Activated CD4-positive, CD25-positive, alpha-beta regulatory T cell (primary cell): ENCODE measurements around the gene SLC10A6.
"Not testable (repeated sequence)": the region's sequence is repeated elsewhere in the genome, so short reads cannot be mapped to it uniquely, and the experiment has no call there.

Experiments
- DNase-seq, 4 experiments: peaks; one replicate each; lab custom pipeline; 2025; lab: John Stamatoyannopoulos, UW

Gene SLC10A6

GRCh38 chr4:86848732-86849619, at the start of gene SLC10A6:
TSS of gene SLC10A6 (minus strand) at chr4:86849384. CDS start at chr4:86849115, 269 bp downstream.
- DNase-seq, result no peak

DNA sequence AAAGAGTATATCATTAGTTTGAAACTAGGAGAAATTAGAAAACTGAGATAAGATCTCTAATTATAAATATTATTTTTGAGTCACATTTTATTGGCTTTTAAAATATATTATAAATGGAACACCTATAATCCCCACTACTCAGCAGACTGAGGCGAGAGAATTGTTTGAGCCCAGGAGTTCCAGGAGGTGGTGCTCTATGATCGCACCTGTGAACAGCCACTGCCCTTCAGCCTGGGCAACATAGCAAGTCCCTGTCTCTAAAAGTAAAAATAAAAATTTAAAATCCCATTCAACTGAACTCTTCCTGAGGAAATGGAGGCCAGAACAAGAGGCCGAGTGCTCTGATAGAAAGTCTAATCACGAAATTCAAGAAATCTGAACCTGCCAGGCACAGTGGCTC, 49.4 kb upstream of the SLC10A6 start:
- no peak for DNase-seq

GRCh38 chr4:86896596-86896995, 47.4 kb upstream of the SLC10A6 start:
- DNase-seq, result no peak

- DNase-seq, result no peak
These were observed 46.7 kb upstream of the SLC10A6 start for GRCh38 chr4:86895692-86896488.

DNA sequence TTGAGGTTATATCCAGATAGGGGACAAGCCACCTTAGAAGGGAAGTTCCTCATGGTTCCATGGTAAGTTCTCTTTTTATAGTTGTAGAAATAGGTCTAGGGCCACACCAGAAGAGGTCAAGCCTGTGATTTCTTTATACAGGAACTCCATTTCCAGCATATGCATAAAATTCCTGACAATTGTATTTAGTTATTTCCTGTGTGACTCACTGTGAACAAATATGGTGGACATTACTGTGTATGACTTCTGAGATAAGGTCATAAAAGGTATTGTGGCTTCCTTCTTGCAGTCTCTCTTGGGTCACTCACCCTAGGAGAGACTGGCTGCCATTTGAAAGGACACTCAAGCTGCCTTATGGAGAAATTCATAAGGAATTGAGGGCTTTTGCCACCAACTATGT, 45.3 kb upstream of the SLC10A6 start:
- no peak for DNase-seq

- DNase-seq, result no peak
These were observed 44.0 kb upstream of the SLC10A6 start for GRCh38 chr4:86893136-86893535.

DNA sequence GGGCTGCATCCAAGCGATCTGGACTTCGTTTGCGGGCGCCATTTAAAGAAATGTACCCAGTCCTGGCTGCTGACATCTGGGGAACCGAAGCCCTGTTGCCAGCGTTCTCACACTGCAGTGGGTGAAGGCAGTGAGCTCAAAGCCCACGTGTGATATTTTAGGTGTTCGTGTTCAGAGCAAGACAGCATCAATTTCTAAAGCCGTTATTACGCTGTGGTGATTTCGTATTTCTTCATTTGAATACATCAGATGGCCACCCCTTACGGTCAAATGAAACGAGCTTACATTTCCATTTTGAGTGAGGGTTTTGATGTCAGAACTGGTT, 43.4 kb upstream of the SLC10A6 start:
- no peak for DNase-seq

DNA sequence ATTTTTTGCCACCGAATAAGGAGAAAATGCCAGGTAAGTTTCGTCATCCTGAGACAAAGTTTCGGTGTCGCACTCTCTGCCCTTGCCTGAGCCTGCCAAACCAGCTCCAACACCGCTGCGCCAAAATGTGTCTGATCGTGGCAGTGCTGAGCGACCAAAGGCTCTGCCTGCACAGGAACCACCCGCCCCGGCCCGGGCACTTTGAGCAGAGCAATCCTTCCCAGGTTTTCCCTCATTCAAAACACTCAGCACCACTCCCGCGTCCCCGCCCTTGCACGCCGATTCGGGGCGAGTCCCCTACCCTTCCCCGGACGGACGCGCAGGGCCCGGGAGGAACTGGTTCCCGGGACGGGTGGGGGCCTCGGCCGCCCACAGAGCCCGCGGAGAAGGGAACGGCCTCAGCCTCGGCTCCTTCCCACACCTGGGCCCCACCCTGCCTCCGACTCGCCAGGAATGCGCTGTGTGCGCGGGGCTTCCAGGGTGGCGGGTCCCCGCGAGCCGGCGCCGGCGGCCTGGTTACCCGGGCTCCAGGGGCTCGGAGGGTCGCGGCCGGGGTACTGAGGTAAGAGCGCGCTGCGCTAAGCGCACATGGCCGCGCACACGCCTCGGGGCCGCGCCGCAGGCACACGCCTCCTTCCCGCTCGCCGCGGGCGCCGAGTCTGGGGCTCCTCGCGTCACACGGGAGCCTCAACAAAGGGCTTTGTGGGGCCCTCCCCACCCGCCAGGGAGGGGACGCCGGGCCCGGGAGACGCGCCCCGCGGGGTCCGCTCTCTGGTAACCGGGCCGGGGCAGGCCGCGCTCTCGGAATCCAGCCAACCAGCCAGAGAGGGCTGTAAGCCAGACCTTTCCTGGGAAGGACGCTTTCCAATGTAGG, 42.8 kb upstream of the SLC10A6 start, which contains the start of gene C4orf36:
Gene C4orf36, minus strand, starts transcription at position 661 of the 874 bp plus-strand sequence. CDS start 902 bp downstream, outside the sequence.
- peak in 1 of 4 experiments; percentile 7 for DNase-seq

DNA sequence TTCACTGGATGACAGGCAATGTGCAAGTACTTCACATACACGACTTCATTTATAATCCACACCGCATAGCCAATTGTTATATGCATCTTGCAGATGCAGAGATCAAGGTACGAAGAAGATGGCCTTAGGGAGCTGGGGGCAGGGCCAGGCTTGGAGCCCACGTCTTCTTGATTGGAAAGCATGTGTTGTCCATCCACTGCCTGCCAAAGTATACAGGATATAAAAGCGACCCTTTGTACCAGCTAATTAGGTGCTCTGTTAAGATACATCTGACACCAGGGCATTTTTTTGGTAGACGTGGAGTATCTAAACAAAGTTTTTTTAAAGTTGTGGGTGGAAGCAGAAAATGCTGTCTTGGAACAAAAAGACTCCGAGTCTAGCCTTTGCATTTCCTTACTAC, 41.6 kb upstream of the SLC10A6 start:
- no peak for DNase-seq

GRCh38 chr4:86879641-86880040, 30.5 kb upstream of the SLC10A6 start:
- no peak for DNase-seq

GRCh38 chr4:86878640-86879039, 29.5 kb upstream of the SLC10A6 start:
- no peak for DNase-seq

- DNase-seq, result no peak
These were observed 27.9 kb upstream of the SLC10A6 start for GRCh38 chr4:86876894-86877685.

DNA sequence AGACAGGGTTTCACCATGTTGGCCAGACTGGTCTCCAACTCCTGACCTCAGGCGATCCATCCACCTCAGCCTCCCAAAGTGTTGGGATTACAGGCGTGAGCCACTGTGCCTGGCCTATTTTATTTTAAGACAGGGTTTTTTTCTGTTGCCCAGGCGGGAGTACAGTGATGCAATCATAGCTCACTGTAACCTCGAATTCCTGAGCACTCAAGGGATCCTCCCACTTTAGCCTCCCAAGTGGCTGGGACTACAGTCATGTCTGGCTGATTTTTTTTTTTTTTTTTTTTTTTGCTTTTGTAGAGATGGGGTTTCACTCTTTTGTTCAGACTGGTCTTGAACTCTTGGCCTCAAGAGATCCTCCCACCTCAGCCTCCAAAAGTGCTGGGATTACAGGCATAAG, 26.3 kb upstream of the SLC10A6 start:
- DNase-seq, result not testable (repeated sequence)

DNA sequence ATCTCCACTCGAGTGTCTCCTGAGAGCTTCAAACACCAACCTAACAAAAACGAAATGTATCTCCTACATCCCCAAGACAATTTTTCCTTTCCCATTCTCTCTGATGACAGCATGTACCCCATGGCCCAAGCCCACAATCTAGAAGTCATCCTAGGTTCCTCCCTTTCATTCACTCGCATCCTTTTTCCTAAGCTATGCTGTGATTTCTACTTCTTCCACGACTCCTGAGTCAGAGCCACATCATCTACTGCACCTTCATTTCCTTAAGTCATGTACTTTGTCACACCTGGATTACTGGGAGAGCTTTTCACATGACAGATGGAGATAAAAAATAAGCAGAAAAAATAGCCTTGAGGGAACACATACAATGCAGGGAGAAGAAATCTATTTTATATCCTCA, 23.0 kb upstream of the SLC10A6 start:
- no peak for DNase-seq

DNA sequence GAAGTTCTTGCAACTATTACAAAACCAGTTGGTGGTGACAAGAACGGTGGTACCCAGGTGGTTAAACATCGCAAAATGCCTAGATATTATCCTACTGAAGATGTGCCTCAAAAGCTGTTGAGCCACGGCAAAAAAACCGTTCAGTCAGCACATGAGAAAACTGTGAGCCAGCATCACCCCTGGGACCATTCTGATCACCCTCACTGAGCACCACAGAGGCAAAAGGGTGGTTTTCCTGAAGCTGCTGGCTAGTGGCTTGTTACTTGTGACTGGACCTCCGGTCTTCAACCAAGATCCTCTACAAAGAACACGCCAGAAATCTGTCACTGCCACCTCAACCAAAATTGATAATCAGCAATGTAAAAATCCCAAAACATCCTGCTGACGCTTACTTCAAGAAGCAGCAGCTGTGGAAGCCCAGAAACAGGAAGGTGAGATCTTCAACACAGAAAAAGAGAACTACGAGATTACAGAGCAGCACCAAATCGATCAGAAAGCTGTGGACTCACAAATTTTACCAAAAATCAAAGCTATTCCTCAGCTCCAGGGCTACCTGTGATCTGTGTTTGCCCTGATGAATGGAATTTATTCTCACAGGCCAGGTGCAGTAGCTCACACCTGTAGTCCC, 21.4 kb upstream of the SLC10A6 start:
- no peak for DNase-seq

- DNase-seq, result no peak
These were observed 8.3 kb upstream of the SLC10A6 start for GRCh38 chr4:86857341-86858052.

- DNase-seq, result no peak
These were observed 7.7 kb upstream of the SLC10A6 start for GRCh38 chr4:86856896-86857295.

DNA sequence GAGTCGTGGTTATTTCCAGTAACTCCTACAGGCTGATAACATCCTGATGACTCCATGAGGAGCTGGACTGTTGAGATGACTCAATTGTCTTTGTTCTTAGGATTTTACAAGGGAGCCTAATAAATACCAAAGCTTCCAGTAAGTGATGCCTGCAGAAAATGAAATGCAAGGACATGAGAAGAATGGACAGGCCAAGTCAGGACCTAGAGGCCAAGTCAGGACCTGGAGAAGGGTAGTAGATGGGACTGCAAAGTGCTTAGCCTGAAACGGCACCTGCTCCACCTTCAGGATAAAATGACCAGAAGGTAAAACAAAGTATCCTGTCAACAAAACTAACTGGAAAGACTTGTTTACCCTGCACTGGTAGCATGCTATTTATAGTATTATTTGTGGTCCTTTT, 6.4 kb upstream of the SLC10A6 start:
- no peak for DNase-seq

- no peak for DNase-seq
These were observed 4.0 kb upstream of the SLC10A6 start for GRCh38 chr4:86853209-86853608.

- no peak for DNase-seq
These were observed 1.0 kb downstream of the SLC10A6 start for GRCh38 chr4:86848136-86848535.
